T-helper 9 cell (primary cell): ENCODE measurements around the gene ITGAV.

Source experiments
- DNase-seq: peaks from one replicate; pipeline ENCODE4 v3.0.0-alpha.2; 2020

ITGAV gene

DNA sequence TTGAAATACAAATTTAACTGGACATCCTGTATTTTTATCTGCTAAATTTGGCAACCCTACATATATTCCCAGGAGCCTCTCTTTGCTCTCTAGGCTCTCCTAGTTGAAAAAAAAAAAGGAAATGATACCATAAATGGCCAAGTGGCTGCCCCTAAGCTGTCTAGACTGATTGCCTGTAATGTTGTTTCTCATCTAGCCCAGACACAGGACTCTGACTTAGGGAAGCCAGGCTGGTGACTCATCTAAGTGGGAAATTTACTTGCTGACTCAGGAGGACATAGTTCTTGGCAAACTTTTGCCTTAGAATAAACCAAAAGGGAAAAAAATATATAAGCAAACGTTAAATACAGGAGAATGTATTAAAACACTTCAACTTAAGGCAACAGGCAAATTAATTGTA is 14.6 kb upstream of the ITGAV start:
- DNase-seq = no peak

DNA sequence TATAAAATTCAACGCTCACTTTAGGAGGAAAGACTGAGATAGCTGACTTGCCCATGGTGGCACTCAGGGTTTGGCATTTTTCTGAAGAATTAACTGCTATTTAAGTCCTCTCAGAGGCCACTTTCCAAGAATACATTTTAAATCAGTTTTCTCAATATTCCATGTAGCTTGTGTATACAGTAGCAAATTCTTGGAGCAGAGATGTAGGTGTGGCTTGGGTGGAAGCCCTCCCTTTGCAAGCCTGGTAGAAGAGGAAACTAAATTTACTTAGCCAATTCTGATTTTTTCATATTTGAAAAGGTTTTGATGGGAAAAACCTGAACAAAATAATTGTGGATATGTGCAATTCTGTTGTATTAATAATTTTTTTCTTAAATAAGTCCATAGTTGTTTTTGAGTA is 14.0 kb upstream of the ITGAV start:
- no peak for DNase-seq

- DNase-seq = no peak
Measured at GRCh38 chr2:186576614-186577013, 13.2 kb upstream of the ITGAV start.

DNA sequence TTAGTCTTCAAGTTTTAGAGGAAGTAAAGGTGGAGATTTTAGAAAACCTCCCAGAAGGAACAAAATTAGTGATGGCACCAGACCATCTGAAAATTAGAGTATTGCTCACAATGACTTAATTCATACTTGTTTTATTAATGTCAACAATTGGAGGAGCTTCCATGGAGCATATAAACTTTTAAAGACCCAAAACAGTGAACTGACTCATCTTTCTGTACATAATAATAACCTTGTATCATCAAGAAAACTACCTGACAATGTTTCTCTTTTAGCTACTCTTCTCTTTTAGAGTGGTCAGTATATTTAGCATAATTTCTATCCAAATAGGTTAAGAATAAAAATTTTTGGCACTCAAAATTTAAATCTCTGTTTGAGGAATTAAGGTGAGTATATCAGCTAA is 7.2 kb upstream of the ITGAV start:
- no peak for DNase-seq

GRCh38 chr2:186584053-186584452 is 5.8 kb upstream of the ITGAV start:
- no peak for DNase-seq

DNA sequence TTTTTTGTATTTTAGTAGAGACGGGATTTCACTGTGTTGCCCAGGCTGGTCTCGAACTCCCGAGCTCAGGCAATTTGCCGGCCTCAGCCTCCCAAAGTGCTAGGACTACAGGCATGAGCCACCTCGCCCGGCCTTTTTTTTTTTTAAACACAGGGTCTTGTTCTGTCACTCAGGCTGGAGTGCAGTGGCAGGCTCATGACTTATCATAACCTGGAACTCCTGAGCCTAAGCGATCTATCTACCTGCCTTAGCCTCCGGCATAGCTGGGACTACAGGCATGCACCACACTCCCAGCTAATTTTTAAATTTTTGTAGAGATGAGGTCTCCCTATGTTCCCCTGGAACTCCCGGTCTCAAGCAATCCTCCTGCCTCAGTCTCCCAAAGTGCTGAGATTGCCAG is 1.4 kb upstream of the ITGAV start:
- DNase-seq = no peak

- DNase-seq = no peak
Measured at GRCh38 chr2:186588940-186589611, 780 bp upstream of the ITGAV start.

GRCh38 chr2:186590350-186590758 is 498 bp downstream of the ITGAV start:
- DNase-seq = no peak

GRCh38 chr2:186590759-186591505 is 1.1 kb downstream of the ITGAV start:
- DNase-seq = no peak

DNA sequence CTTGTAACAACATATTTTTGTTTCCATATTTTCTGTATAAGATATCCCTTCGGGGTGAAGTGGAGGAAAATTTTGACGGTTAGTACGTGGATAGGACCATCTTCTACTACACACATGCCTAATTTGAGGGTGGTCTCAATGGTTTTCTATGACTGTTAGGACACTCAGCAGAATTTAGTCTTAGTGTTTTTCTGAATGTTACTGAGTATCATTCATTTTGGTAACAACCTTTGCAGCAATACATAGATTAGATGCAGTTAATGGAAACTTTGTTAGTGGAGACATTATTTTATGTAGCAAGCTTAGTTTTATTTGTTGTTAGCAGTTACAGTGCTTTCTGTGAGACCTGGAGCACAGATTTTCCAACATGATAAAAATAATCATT is 1.6 kb downstream of the ITGAV start:
- DNase-seq = no peak

DNA sequence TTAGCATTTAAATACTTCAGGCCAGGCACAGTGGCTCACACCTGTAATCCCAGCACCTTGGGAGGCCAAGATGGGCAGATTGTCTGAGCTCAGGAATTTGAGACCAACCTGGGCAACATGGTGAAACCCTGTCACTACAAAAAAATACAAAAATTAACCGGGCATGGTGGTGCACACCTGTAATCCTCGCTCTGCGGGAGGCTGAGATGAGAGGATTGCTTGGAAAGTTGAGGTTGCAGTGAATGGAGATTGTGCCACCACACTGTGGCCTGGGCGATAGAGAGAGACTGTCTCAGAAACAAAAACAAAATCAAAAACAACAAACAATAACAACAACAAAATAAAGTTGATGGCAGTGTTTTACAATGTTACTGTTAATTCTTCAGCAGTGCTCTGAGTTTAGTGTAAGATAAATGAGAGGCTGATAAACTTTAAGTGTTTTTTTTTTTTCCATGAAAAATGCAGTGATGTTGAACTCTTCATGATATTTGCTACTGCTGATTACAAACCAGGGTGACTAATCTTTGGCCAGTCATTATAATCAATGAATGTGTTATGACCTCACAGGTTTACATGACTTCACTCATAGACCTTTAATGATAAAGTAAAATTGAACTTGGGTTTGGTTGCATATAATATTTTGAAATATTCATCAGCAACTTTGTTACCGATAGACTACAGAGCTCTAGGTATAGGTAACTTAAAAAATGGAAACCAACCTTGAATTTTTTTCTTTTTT is 2.5 kb downstream of the ITGAV start:
- no peak for DNase-seq

DNA sequence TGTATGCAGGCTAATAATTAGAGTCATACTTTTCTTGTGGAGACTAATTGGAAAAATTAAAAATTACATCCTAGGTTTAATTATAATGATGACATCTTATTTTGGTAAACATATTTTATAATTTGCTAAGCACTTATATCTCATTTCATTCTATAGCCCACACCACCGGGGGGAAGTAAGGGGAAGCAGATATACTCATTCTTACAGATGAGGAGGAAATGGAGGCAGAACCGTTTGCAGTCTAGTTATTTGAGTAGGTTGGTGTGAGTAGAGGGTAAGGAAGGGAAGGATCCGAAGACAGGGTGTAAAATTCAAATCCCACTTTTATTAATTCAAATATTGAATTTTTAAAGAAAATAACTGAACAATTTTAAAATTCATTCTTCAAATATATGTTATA is 3.7 kb downstream of the ITGAV start:
- no peak for DNase-seq

DNA sequence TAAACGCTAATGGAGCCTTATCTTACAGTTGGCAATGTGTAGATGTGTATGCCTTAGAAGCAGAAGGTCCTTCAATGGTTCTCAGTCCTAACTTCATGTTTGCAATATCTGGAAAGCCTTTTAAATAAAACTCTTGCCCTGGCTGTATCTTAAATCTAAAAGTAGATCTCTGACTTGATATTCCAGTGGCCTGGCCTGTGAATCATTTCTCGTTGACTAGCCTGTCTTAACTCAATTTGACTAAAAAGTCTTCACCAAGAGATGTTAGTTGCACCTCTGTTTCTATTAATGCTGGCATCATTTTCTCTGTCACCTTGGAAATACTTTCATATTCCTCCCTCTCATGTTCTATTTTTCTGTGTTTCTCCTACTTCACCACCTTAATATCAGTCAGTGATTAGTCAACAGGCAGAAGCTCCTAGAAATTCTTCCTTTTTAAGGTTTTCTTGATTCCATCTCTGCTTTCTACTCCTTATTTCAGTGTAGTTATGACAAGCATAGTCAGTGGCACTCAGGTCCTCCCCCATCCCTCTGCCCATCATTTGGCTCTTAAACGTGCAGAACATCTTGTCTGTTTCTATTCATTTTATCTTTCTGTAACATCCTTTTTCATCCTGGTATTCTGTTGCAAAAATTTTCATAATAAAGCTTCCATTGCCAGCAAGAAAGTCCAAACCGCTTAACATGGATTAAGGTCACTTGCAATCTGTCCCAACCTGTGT is 4.3 kb downstream of the ITGAV start:
- DNase-seq = no peak

DNA sequence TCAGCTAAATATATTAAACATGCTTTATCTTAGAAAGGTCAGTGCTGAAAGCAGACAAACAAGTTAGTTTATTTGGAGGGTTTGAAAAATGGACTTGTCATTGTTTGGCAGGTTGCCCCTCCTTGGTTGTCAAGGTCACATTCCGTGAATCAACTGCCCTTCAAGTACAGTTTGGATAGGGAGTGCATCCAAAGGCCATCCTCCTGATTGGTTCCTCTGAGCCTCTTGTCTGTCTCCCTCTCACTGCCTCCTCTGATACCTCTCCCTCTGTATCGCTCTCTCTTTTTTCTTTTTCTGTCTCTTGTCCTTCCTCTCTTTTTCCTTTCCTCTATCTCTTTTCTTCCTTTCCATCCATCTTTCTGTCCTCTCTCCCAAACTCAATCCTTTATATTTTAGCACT is 5.4 kb downstream of the ITGAV start:
- no peak for DNase-seq

- DNase-seq = no peak
Measured at GRCh38 chr2:186599186-186599778, 9.4 kb downstream of the ITGAV start.

DNA sequence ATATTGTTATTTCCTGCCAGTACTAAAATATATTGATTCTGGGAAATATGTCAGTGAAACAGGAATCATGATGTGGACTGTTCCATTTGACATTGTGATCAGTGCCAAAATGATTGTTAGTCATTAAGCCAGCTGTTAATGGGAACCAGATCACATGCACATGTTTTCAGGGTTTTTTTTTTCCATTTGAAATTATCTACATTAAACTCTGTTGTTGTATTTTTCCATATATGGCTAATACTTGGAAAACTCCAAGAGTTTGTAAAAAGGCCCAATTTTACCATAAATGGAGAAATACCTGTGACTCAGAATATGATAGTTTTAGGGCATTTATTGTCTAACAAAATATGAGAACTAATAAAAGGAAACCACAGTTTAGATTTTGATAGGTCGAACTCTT is 13.4 kb downstream of the ITGAV start:
- DNase-seq = no peak

- no peak for DNase-seq
Measured at GRCh38 chr2:186605041-186605440, 15.2 kb downstream of the ITGAV start.

DNA sequence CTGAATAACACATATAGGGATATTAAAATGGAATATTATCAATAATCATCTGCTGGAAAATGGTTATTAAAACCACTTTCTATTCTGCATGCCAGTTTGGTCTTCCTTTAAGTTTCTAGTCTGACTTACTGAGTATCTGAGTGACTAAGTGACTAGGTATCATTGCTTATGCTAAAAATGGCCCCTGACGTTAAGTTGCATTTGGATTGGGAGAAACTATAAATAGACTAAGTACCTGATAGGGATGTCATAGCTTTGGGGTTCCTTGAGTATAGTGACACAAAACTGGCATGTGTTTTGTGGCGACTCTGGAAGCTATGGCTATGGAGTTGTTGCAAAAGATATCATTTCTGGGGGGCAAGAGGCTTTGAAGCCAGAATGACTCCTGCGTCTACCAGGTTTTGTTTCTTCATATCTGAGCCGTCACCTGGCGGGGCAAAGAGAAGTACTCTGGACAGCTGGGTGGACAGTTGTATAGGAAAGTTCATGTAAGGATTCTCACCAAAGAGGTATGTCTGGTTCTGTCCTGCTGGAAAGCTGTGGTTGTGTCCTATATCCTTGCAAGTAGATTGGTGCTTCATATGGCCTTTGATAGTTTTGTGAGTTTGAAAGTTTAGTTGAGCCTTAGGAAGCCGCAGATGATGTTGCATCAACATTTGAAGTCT is 17.9 kb downstream of the ITGAV start:
- no peak for DNase-seq

DNA sequence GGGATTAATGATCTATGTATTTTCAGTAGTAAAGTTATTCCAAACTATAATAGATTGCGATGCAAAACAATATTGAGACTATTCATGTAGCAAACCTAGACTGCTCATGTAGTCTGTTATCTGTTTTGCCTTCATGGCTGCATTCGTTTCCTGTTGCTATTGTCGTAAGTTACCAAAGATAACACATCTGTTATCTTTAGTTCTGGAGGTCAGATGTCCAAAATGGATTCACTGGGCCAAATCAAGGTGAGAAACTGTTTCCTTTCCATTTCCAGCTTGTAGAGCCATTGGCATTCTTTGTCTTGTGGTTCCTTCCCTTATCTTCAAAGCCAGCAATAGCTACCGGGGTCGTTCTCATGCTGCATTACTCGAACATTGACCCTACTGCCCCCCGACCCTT is 20.9 kb downstream of the ITGAV start:
- DNase-seq = no peak

DNA sequence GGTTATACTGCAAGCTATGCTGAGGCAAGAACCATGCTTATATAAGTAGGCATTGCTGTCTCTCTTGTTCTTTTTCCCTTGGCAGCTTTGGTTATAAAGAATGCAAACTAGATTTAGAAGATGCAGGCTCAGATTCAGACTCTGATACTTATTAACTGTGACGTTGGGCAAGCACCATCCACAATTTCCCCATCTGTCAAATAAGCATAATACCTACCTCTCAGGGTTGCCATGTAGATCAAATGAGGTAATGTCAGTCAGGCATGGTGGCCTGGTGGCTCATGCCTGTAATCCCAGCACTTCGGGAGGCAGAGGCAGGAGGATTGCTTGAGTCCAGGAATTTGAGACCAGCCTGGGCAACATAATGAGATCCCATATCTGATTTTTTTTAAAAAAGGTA is 21.7 kb downstream of the ITGAV start:
- no peak for DNase-seq

DNA sequence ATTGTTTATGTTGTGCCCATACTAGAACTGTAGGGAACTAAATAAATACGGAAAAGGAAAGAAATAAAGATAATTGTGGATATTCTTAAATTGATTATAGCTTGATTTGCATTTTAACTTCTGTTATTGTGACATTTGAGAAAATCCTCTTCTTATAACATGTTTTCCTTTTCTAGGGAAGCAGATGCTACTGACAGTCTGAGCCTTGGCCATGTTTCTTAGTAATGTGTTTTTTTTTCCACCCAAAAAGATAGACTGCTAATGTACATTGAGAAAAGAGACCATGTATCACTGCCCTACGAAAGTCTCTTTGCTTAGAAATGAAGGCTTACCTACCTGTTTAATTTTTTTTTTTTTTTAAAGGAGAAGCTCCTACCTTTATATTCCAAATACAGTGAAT is 22.2 kb downstream of the ITGAV start:
- no peak for DNase-seq
